Raji (cell line): ENCODE results near the gene SLC43A3.

Experiments used
- POLR2A ChIP-seq: IDR thresholded peaks from 2 replicates; pipeline ENCODE4 v1.6.1; 2011; ENCODE audit warnings: low read depth, low read length, control low read depth; ENCODE audit not compliant: insufficient read depth

SLC43A3 gene

GRCh38 chr11:57405271-57405860 is 21.6 kb downstream of the SLC43A3 start:
- no peak for TF ChIP-seq POLR2A

GRCh38 chr11:57403802-57404147 is 23.1 kb downstream of the SLC43A3 start:
- no peak for TF ChIP-seq POLR2A

- no peak for TF ChIP-seq POLR2A
Measured at GRCh38 chr11:57402188-57403002, 24.5 kb downstream of the SLC43A3 start.

GRCh38 chr11:57399972-57400578 is 26.8 kb downstream of the SLC43A3 start:
- no peak for TF ChIP-seq POLR2A

GRCh38 chr11:57399221-57399620 is 27.7 kb downstream of the SLC43A3 start:
- no peak for TF ChIP-seq POLR2A

- TF ChIP-seq POLR2A: no peak
Measured at GRCh38 chr11:57397394-57397990, 29.4 kb downstream of the SLC43A3 start.

- TF ChIP-seq POLR2A: no peak
Measured at GRCh38 chr11:57396744-57397143, 30.2 kb downstream of the SLC43A3 start.

- TF ChIP-seq POLR2A: no peak
Measured at GRCh38 chr11:57395905-57396623, 30.9 kb downstream of the SLC43A3 start.

GRCh38 chr11:57394203-57394965 is 32.5 kb downstream of the SLC43A3 start:
- TF ChIP-seq POLR2A: no peak

GRCh38 chr11:57392763-57393105 is 34.2 kb downstream of the SLC43A3 start:
- no peak for TF ChIP-seq POLR2A

- no peak for TF ChIP-seq POLR2A
Measured at GRCh38 chr11:57392066-57392762, 34.7 kb downstream of the SLC43A3 start.

GRCh38 chr11:57391539-57391938 is 35.4 kb downstream of the SLC43A3 start:
- TF ChIP-seq POLR2A: no peak

GRCh38 chr11:57391111-57391510 is 35.8 kb downstream of the SLC43A3 start:
- no peak for TF ChIP-seq POLR2A

- TF ChIP-seq POLR2A: no peak
Measured at GRCh38 chr11:57390535-57390934, 36.4 kb downstream of the SLC43A3 start, which contains the start of gene PRG2. Gene PRG2 (minus strand): TSS chr11:57390650. CDS start chr11:57389944, 706 bp downstream.
